HG03571 (cell line): ENCODE results near the gene HYI.

Experiments used
- ATAC-seq: cut with Tn5 transposase; IDR thresholded peaks from one replicate; pipeline ENCODE4 v1.9.1; 2021; ENCODE audit not compliant: unreplicated experiment

The HYI gene

GRCh38 chr1:43404353-43404752 lies 49.4 kb downstream of the HYI start:
- ATAC-seq = no peak

- ATAC-seq = no peak
Observed at GRCh38 chr1:43402089-43402865, 51.5 kb downstream of the HYI start.
